ENCODE results near the gene RGS7.

Gene RGS7

DNA sequence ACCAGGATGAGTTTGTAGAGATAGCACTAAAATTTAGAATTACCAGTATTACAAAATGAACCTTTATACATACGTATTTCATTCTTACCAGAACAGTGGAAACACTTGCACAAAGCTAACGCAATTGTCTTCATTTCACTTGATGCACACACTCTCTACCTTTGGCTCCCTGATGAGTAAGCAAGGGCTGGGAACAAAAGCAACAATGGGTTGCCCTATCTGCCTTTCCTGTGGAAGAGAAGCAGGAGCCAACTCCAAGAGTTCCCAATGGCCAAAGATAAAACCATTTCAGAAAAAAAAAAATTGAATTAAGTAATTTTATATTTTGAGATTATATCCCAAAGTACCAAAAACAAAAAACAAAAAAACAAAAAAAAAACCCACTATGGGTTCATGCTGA is 401.0 kb downstream of the RGS7 start:
- Histone ChIP-seq H3K27me3 (ENCODE audit: control insufficient read depth in 2 of 2, insufficient read depth in 2 of 2, low read length in 2 of 2) (no peaks in the 10 kb centered on the region), H3K4me1 (ENCODE audit: control insufficient read depth in 2 of 2, insufficient read depth in 2 of 2, low read length in 2 of 2) (no peaks in the 10 kb centered on the region), H3K9ac (ENCODE audit: low read depth in 1 of 2, low read length in 2 of 2) (no peak overlapping the region), H3K36me3 (ENCODE audit: control insufficient read depth in 2 of 2, insufficient read depth in 2 of 2, low read length in 2 of 2) (no peaks in the 10 kb centered on the region), H3K9me3 (ENCODE audit: control insufficient read depth in 2 of 2, low read length in 2 of 2) (no peaks in the 10 kb centered on the region), H3K27ac (ENCODE audit: low read depth in 2 of 2, low read length in 2 of 2) (no peak overlapping the region), H3K4me3 (ENCODE audit: low read length in 2 of 2) (no peak overlapping the region)

DNA sequence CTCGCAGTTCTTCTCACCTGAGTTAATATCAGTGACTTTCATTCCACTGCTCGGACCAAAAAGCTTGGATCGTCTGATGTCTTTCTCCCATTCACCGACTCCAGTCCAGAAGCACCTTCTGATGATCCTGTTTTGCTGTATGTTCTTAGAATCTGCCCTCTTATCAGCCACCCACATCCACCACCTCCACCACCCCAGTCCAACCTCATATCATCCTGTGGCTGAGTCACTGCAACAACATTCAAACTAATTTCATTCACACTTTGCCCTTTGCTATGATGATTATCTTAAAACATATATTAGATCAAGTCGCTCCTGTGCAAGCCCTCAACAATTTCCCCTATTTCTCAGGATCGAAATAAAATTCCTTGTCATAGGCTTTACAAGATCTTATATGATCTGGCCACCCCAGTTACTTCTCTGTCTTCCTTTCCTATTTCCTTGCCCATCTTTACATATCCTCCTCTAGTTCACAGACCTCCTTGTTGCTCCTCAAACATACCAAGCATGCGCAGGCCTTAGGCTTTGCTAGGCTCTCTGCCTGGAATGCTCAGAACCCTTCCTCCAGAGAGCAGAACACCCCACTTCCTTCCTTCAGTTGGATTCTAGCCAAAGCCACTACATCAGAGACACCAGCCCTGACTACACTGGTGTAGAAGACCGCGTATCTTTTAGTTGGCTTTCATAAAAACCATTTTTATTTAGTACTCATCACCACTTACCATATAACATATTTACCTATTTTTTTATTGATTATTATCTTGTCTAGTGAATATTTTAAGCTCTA is 409.4 kb downstream of the RGS7 start:
- H3K4me3 ChIP-seq (ENCODE audit: low read length in 2 of 2) = no peak overlapping the region
- H3K36me3 ChIP-seq (ENCODE audit: control insufficient read depth in 2 of 2, insufficient read depth in 2 of 2, low read length in 2 of 2) = no peaks in the 10 kb centered on the region
- H3K9me3 ChIP-seq (ENCODE audit: control insufficient read depth in 2 of 2, low read length in 2 of 2) = no peaks in the 10 kb centered on the region
- H3K4me1 ChIP-seq (ENCODE audit: control insufficient read depth in 2 of 2, insufficient read depth in 2 of 2, low read length in 2 of 2) = no peaks in the 10 kb centered on the region
- no peak overlapping the region for H3K27ac ChIP-seq (ENCODE audit: low read depth in 2 of 2, low read length in 2 of 2)
- H3K27me3 ChIP-seq (ENCODE audit: control insufficient read depth in 2 of 2, insufficient read depth in 2 of 2, low read length in 2 of 2) = no peaks in the 10 kb centered on the region
- no peak overlapping the region for H3K9ac ChIP-seq (ENCODE audit: low read depth in 1 of 2, low read length in 2 of 2)

DNA sequence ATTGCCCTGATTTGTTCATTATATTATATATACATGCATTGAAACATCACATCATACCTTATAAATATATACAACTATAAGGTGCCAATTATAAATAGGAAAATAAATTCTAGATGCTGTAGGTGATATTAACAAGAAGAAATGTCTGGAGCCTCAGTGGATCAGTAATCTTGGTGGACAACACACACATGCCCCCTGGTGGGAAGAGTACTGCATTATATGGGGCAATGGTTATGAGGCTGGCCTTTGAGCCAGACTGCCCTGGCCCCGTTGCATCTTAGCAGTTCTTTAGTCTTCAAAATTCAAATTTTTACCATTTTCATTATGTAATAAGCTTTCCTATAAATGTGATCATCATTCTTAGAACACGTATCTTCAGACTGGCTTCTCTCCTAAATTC is 410.1 kb downstream of the RGS7 start:
- no peak overlapping the region for H3K4me3 ChIP-seq (ENCODE audit: low read length in 2 of 2)
- H3K36me3 ChIP-seq (ENCODE audit: control insufficient read depth in 2 of 2, insufficient read depth in 2 of 2, low read length in 2 of 2) = no peaks in the 10 kb centered on the region
- no peaks in the 10 kb centered on the region for H3K4me1 ChIP-seq (ENCODE audit: control insufficient read depth in 2 of 2, insufficient read depth in 2 of 2, low read length in 2 of 2)
- no peaks in the 10 kb centered on the region for H3K9me3 ChIP-seq (ENCODE audit: control insufficient read depth in 2 of 2, low read length in 2 of 2)
- H3K9ac ChIP-seq (ENCODE audit: low read depth in 1 of 2, low read length in 2 of 2) = no peak overlapping the region
- no peak overlapping the region for H3K27ac ChIP-seq (ENCODE audit: low read depth in 2 of 2, low read length in 2 of 2)
- no peaks in the 10 kb centered on the region for H3K27me3 ChIP-seq (ENCODE audit: control insufficient read depth in 2 of 2, insufficient read depth in 2 of 2, low read length in 2 of 2)

DNA sequence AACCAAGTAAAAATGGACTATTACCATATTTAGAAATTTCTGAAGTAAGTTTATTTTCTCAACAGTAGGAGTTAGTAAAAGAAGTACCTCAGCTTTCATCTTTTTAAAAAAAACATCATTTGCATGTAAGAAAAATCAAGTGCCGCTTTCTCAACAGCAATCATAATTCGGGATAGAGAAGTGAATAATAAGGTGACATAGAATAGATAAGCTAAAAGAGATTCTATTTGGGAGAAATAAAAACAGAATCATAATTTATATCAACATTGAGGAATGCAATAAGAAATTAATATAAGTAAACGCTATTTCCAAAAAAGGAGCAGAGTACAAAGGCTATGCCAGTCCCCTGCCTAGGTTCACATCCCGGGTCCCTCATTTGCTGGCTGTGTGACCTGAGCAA is 414.1 kb downstream of the RGS7 start:
- Histone ChIP-seq H3K36me3 (ENCODE audit: control insufficient read depth in 2 of 2, insufficient read depth in 2 of 2, low read length in 2 of 2) (no peaks in the 10 kb centered on the region), H3K9ac (ENCODE audit: low read depth in 1 of 2, low read length in 2 of 2) (no peak overlapping the region), H3K4me3 (ENCODE audit: low read length in 2 of 2) (no peak overlapping the region), H3K9me3 (ENCODE audit: control insufficient read depth in 2 of 2, low read length in 2 of 2) (no peaks in the 10 kb centered on the region), H3K27me3 (ENCODE audit: control insufficient read depth in 2 of 2, insufficient read depth in 2 of 2, low read length in 2 of 2) (no peaks in the 10 kb centered on the region), H3K27ac (ENCODE audit: low read depth in 2 of 2, low read length in 2 of 2) (no peak overlapping the region), H3K4me1 (ENCODE audit: control insufficient read depth in 2 of 2, insufficient read depth in 2 of 2, low read length in 2 of 2) (no peaks in the 10 kb centered on the region)

DNA sequence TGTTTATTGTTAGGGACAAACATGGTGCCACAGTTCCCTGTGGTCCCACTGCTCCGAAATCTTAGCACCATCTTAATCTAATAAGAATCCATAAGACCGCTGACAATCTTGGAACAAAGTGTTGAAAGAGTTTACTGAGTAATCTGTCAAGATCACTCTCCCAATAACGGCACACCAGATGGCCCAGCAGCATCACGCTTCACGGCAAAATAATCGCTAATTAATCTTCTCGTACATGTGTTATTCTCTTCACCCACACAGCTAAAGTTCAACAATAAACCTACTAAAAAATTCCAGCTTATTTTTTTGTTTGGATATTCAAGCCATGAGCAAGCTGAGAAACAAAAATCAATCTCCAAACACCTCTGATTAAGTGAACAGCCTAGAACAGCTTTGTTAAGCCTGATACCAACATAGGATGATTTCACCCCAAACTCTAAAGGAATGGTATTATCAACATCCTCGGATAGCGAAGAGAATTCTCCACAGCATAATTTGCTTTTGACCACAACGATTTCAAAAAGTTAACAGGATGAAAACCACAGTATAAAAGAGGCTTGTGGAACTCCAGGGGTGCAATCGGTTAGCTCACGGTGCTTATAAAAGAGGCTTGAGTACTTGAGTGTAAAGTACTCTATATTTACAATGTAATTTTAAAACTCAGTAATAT is 415.2 kb downstream of the RGS7 start:
- Histone ChIP-seq H3K4me1 (ENCODE audit: control insufficient read depth in 2 of 2, insufficient read depth in 2 of 2, low read length in 2 of 2) (no peaks in the 10 kb centered on the region), H3K27me3 (ENCODE audit: control insufficient read depth in 2 of 2, insufficient read depth in 2 of 2, low read length in 2 of 2) (no peaks in the 10 kb centered on the region), H3K9me3 (ENCODE audit: control insufficient read depth in 2 of 2, low read length in 2 of 2) (peaks cover 0 to 7% of the 10 kb centered on the region in 2 donors), H3K36me3 (ENCODE audit: control insufficient read depth in 2 of 2, insufficient read depth in 2 of 2, low read length in 2 of 2) (no peaks in the 10 kb centered on the region), H3K4me3 (ENCODE audit: low read length in 2 of 2) (no peak overlapping the region), H3K9ac (ENCODE audit: low read depth in 1 of 2, low read length in 2 of 2) (no peak overlapping the region), H3K27ac (ENCODE audit: low read depth in 2 of 2, low read length in 2 of 2) (no peak overlapping the region)

DNA sequence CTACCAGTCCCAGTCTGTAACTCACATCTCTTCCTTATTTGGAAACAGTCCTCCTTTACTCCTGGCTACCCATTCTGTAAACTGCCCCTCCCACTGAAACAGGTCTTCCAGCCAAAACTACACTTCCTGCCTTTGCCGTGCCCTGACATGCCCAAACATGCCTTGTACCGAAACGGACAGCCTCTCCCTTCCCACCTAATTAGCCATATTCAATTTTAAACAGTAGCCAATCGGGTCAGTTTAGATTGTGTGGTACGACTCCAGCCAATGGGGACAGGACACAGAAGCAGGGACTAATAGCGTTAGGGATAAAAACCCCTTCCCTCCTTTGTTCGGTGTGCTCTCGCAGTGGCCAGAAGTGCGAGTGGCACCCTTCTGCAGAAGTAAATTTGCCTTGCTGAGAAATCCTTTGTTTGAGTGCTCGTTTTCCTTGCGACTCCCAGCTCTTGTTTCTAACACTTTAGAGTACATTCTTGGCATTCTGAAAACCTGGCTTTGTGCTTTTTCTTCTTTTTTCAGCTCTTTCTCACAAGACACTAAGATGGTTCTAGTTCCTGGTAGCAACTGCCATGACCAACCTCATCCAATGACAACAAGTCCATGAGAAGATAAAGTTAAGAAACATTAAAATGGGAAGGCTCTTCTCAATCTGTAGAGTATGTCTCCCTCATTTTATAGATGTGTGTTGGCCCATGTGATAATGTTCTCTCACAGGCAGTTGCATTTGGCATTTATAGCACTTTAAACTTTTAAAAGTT is 419.9 kb downstream of the RGS7 start:
- Histone ChIP-seq H3K9ac (ENCODE audit: low read depth in 1 of 2, low read length in 2 of 2) (no peak overlapping the region), H3K27me3 (ENCODE audit: control insufficient read depth in 2 of 2, insufficient read depth in 2 of 2, low read length in 2 of 2) (no peaks in the 10 kb centered on the region), H3K9me3 (ENCODE audit: control insufficient read depth in 2 of 2, low read length in 2 of 2) (peaks cover 6 to 8% of the 10 kb centered on the region in 2 donors), H3K4me3 (ENCODE audit: low read length in 2 of 2) (no peak overlapping the region), H3K4me1 (ENCODE audit: control insufficient read depth in 2 of 2, insufficient read depth in 2 of 2, low read length in 2 of 2) (no peaks in the 10 kb centered on the region), H3K27ac (ENCODE audit: low read depth in 2 of 2, low read length in 2 of 2) (no peak overlapping the region), H3K36me3 (ENCODE audit: control insufficient read depth in 2 of 2, insufficient read depth in 2 of 2, low read length in 2 of 2) (no peaks in the 10 kb centered on the region)

DNA sequence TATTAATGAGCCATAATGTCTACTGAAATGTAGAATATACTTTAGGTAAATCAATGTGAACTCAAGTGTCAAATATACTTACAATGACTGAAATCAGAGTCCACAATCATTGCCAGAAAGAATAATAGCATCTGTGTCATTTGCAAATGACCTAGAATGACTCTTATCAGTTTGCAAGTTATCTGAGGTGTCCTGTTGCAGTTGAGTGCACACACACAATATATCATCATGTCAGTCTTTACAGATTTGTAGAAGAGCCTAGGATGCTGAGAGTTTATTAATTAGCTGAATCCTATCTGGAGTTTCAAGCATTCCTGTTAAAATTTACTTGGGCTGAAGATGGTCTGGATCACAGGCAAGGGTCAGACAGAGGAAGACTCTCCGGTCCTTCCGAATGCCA is 421.1 kb downstream of the RGS7 start:
- H3K36me3 ChIP-seq (ENCODE audit: control insufficient read depth in 2 of 2, insufficient read depth in 2 of 2, low read length in 2 of 2) = no peaks in the 10 kb centered on the region
- H3K9me3 ChIP-seq (ENCODE audit: control insufficient read depth in 2 of 2, low read length in 2 of 2) = peaks cover 6 to 8% of the 10 kb centered on the region in 2 donors
- H3K27me3 ChIP-seq (ENCODE audit: control insufficient read depth in 2 of 2, insufficient read depth in 2 of 2, low read length in 2 of 2) = no peaks in the 10 kb centered on the region
- H3K27ac ChIP-seq (ENCODE audit: low read depth in 2 of 2, low read length in 2 of 2) = no peak overlapping the region
- no peak overlapping the region for H3K9ac ChIP-seq (ENCODE audit: low read depth in 1 of 2, low read length in 2 of 2)
- H3K4me3 ChIP-seq (ENCODE audit: low read length in 2 of 2) = no peak overlapping the region
- no peaks in the 10 kb centered on the region for H3K4me1 ChIP-seq (ENCODE audit: control insufficient read depth in 2 of 2, insufficient read depth in 2 of 2, low read length in 2 of 2)

DNA sequence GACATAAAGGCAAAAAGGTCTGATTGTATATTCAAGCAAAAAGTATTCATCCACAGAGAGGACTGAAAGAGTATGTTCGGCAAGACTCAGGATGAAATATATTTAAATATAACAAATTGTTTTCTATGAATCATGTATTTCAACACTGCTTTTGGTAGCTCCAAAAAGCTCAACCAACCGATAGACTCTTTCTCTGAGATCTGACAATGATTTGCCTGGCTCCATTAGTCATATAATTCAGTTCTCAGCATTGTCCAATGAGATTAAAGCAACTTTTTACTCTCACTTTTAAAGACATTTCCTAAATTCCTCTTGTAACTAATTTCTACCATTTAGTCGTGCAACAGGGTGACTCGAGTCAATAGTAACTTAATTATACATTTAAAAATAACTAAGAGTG is 426.0 kb downstream of the RGS7 start:
- no peak overlapping the region for H3K9ac ChIP-seq (ENCODE audit: low read depth in 1 of 2, low read length in 2 of 2)
- H3K27ac ChIP-seq (ENCODE audit: low read depth in 2 of 2, low read length in 2 of 2) = no peak overlapping the region
- H3K27me3 ChIP-seq (ENCODE audit: control insufficient read depth in 2 of 2, insufficient read depth in 2 of 2, low read length in 2 of 2) = no peaks in the 10 kb centered on the region
- H3K4me1 ChIP-seq (ENCODE audit: control insufficient read depth in 2 of 2, insufficient read depth in 2 of 2, low read length in 2 of 2) = no peaks in the 10 kb centered on the region
- H3K9me3 ChIP-seq (ENCODE audit: control insufficient read depth in 2 of 2, low read length in 2 of 2) = peaks cover 0 to 3% of the 10 kb centered on the region in 2 donors
- H3K4me3 ChIP-seq (ENCODE audit: low read length in 2 of 2) = no peak overlapping the region
- no peaks in the 10 kb centered on the region for H3K36me3 ChIP-seq (ENCODE audit: control insufficient read depth in 2 of 2, insufficient read depth in 2 of 2, low read length in 2 of 2)

DNA sequence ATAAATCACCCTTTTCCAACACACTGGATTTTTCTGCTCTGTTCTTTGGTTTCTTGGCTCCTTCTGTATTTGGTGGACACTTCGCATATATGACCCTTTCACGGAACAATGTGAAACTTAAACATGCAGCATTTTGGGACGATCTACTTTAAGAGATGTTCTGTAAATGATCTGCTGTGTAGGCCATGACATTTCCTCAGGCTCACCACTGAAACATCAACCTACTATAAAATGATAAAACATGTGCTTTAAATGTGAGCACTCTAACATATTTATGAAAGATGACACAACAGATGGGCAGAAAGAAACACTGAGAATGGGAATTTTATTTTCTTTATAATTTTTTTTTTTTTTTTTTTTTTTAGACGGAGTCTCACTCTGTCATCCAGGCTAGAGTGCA is 428.7 kb downstream of the RGS7 start:
- Histone ChIP-seq H3K9me3 (ENCODE audit: control insufficient read depth in 2 of 2, low read length in 2 of 2) (no peaks in the 10 kb centered on the region), H3K9ac (ENCODE audit: low read depth in 1 of 2, low read length in 2 of 2) (no peak overlapping the region), H3K27ac (ENCODE audit: low read depth in 2 of 2, low read length in 2 of 2) (peak overlapping the region in 1 of 2 donors; percentile 50), H3K4me1 (ENCODE audit: control insufficient read depth in 2 of 2, insufficient read depth in 2 of 2, low read length in 2 of 2) (no peaks in the 10 kb centered on the region), H3K36me3 (ENCODE audit: control insufficient read depth in 2 of 2, insufficient read depth in 2 of 2, low read length in 2 of 2) (no peaks in the 10 kb centered on the region), H3K27me3 (ENCODE audit: control insufficient read depth in 2 of 2, insufficient read depth in 2 of 2, low read length in 2 of 2) (no peaks in the 10 kb centered on the region), H3K4me3 (ENCODE audit: low read length in 2 of 2) (peak overlapping the region in 1 of 2 donors; percentile 13)

DNA sequence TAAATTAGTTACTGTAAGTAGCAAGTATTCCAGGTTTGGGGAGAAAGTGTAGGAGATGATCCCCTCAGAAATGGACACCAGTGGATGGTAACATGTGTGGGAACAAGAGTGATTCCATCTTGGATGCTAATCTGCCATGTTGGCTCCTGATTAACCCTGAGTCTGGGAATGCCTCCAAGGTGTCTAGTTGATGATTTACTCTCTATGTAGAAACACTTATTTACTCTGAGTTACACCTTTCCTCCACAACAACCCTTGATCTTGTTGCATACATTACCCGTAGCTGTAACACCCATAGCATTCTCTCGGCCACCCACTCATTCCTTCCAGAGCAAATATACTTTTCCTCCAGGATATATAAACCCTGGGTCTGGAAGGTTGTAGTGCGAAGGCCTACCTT is 429.2 kb downstream of the RGS7 start:
- Histone ChIP-seq H3K36me3 (ENCODE audit: control insufficient read depth in 2 of 2, insufficient read depth in 2 of 2, low read length in 2 of 2) (no peaks in the 10 kb centered on the region), H3K4me1 (ENCODE audit: control insufficient read depth in 2 of 2, insufficient read depth in 2 of 2, low read length in 2 of 2) (no peaks in the 10 kb centered on the region), H3K9ac (ENCODE audit: low read depth in 1 of 2, low read length in 2 of 2) (no peak overlapping the region), H3K4me3 (ENCODE audit: low read length in 2 of 2) (peak overlapping the region in 1 of 2 donors; percentile 13), H3K27me3 (ENCODE audit: control insufficient read depth in 2 of 2, insufficient read depth in 2 of 2, low read length in 2 of 2) (no peaks in the 10 kb centered on the region), H3K27ac (ENCODE audit: low read depth in 2 of 2, low read length in 2 of 2) (peak overlapping the region in 1 of 2 donors; percentile 50), H3K9me3 (ENCODE audit: control insufficient read depth in 2 of 2, low read length in 2 of 2) (no peaks in the 10 kb centered on the region)

Data from mucosa of rectum (tissue), 2 donors.